Esophagus muscularis mucosa (tissue), 3 donors: ENCODE measurements around the gene VSIG4.

Source experiments
- POLR2A ChIP-seq: fragments of 450-650 bp; IDR thresholded peaks from one replicate; pipeline ENCODE4 v1.6.1; 2017; ENCODE audit warnings: antibody characterized with exemption, moderate library complexity, mild to moderate bottlenecking, low read depth
- POLR2AphosphoS5 ChIP-seq, 2 donors: sonication (generic); formaldehyde crosslinking; IDR thresholded peaks; one replicate each; pipeline ENCODE4 v1.6.1; 2017; ENCODE audit warnings: antibody characterized with exemption in 2 of 2
- TF ChIP-seq, protein P1 (sequence below), 3 experiments: fragments of 200-600 bp in 2 of 3; fragments of 450-650 bp in 1 of 3; sonication (generic) in 2 of 3; IDR thresholded peaks; one replicate each; pipeline ENCODE4 v1.5.1; 2017 to 2019; ENCODE audit warnings: antibody characterized with exemption in 3 of 3, mild to moderate bottlenecking in 2 of 3, moderate library complexity in 1 of 3

DNA sequence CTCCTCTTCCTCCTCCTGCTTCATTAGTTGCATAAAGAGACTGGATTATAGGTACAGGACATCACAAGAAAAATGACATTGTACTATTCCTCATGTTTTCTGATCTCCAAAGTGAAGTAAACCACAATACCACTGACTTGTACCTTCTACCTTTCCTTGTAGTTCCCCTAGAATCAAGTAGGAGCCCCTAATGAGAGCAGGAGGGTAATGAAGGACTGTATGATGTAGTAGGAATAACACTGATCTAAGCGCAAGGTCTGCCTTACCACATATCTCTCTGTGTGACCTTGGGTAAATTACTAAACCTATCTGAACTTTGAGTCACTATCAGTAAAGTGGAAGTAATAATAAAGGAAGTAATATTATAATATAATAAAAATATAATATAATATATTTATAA lies 3.6 kb downstream of the VSIG4 start:
- TF ChIP-seq, protein P1, sequence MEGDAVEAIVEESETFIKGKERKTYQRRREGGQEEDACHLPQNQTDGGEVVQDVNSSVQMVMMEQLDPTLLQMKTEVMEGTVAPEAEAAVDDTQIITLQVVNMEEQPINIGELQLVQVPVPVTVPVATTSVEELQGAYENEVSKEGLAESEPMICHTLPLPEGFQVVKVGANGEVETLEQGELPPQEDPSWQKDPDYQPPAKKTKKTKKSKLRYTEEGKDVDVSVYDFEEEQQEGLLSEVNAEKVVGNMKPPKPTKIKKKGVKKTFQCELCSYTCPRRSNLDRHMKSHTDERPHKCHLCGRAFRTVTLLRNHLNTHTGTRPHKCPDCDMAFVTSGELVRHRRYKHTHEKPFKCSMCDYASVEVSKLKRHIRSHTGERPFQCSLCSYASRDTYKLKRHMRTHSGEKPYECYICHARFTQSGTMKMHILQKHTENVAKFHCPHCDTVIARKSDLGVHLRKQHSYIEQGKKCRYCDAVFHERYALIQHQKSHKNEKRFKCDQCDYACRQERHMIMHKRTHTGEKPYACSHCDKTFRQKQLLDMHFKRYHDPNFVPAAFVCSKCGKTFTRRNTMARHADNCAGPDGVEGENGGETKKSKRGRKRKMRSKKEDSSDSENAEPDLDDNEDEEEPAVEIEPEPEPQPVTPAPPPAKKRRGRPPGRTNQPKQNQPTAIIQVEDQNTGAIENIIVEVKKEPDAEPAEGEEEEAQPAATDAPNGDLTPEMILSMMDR (IDR thresholded peaks at IDR 0.05), result no peak
- TF ChIP-seq POLR2AphosphoS5 (IDR thresholded peaks at IDR 0.05), result no peak
- no peak for TF ChIP-seq POLR2A
